ENCODE results near the gene PSTPIP2. TPM values are rescaled to one million over a fixed set of nuclear protein-coding genes. Genes with fewer than 3 reads are reported as not detected.

The PSTPIP2 gene
- total and polyA plus RNA-seq, 9 of the 15 experiments (the other 6 are each of a cell fraction or from before 2014, with no cell fraction given): 14.0 to 45.7 (median 27.1) TPM

DNA sequence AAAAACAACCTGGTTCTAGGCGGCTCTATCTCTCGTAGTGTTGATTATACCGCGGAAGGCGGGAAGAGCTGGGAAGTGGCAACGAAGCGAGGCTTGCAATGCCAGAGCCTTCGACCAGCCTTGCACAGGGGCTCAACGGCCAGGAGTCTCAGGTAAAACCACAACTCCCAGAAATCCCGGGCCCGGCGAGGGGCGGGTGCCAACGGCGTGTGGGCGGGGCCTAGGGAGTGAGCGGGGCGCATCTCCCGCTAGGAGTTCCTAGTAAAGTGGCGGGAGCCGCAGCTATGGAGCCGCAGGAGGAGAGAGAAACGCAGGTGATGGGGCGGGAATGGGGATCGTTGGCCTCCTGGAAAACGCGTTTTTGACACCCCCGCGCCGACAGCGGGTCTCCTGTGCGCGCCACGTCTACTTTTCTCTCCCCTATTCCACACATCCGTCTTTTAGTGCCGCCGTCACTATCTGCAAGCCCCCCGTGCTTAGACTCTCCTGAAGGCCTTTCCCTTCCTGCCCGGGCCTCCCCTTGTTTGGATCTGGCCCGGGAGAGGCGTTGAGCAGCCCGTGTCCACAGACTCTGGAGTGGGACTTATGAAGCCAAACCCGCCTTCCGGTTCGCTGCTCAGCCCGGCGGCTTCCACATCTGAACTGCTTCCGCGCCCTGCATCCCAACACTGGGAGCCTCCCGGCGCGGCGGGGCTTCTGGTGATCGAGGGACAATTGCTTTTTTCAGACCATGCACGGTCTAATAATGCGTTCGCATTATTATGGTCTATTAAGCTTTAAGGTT, 32.3 kb upstream of the PSTPIP2 start, which contains the start of gene HAUS1 (continued):
- no peak for TF ChIP-seq POU5F1 (IDR thresholded peaks at IDR 0.05; ENCODE audit: borderline replicate concordance, low read depth, low read length, partially characterized antibody)
- peak; percentile 79 for TF ChIP-seq L3MBTL2 (IDR thresholded peaks at IDR 0.05)
- peak; percentile 50 for TF ChIP-seq ETS1 (conservative IDR thresholded peaks at IDR 0.05; ENCODE audit: control insufficient read depth, low read depth, low read length)
- 0 out of 2 replicates have a peak, but pooled peaks have one; percentile 29 for TF ChIP-seq GABPB1 (CRISPR knock-in tag; IDR thresholded peaks at IDR 0.05)
- TF ChIP-seq ZNF395 (CRISPR knock-in tag; IDR thresholded peaks at IDR 0.05): no peak
- peak in 1 of 2 experiments; percentile 36; a peak in 1 of 4 replicates for TF ChIP-seq MAZ (CRISPR knock-in tag; conservative IDR thresholded peaks at IDR 0.05 in 1 of 2, IDR thresholded peaks at IDR 0.05 in 1 of 2)
- peak; percentile 33 for TF ChIP-seq SAP30 (IDR thresholded peaks at IDR 0.05; ENCODE audit: borderline replicate concordance, insufficient read depth, low read depth, low read length, poor library complexity, severe bottlenecking)
- TF ChIP-seq GTF2F1 (IDR thresholded peaks at IDR 0.05; ENCODE audit: low read depth, low read length): 0 out of 2 replicates have a peak, but pooled peaks have one; percentile 15
- peak; percentile 78 to 87 for TF ChIP-seq E2F6 (IDR thresholded peaks at IDR 0.05; ENCODE audit: borderline replicate concordance in 1 of 2, extremely low read depth in 1 of 2, insufficient read depth in 1 of 2, insufficient read length in 1 of 2, low read depth in 1 of 2, low read length in 1 of 2, poor library complexity in 1 of 2, severe bottlenecking in 1 of 2)
- TF ChIP-seq POLR2H (tag; IDR thresholded peaks at IDR 0.05; ENCODE audit: low read depth): peak; percentile 48
- TF ChIP-seq, protein P1, sequence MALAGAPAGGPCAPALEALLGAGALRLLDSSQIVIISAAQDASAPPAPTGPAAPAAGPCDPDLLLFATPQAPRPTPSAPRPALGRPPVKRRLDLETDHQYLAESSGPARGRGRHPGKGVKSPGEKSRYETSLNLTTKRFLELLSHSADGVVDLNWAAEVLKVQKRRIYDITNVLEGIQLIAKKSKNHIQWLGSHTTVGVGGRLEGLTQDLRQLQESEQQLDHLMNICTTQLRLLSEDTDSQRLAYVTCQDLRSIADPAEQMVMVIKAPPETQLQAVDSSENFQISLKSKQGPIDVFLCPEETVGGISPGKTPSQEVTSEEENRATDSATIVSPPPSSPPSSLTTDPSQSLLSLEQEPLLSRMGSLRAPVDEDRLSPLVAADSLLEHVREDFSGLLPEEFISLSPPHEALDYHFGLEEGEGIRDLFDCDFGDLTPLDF (CRISPR knock-in tag; IDR thresholded peaks at IDR 0.05): peak; percentile 53; the same call in 1 of the 2 replicates
- TF ChIP-seq MXI1 (IDR thresholded peaks at IDR 0.05; ENCODE audit: low read depth, low read length): no peak
- no peak for TF ChIP-seq PHB2 (IDR thresholded peaks at IDR 0.05; ENCODE audit: low read depth)
- no peak for TF ChIP-seq THRB (CRISPR knock-in tag; conservative IDR thresholded peaks at IDR 0.05)
- peak; percentile 48 for TF ChIP-seq TAF9B (IDR thresholded peaks at IDR 0.05; ENCODE audit: partially characterized antibody)
- TF ChIP-seq ILF3 (IDR thresholded peaks at IDR 0.05; ENCODE audit: borderline replicate concordance): no peak
- TF ChIP-seq ZNF175 (CRISPR knock-in tag; IDR thresholded peaks at IDR 0.05; ENCODE audit: low read depth): no peak
- TF ChIP-seq ZFX (CRISPR knock-in tag; IDR thresholded peaks at IDR 0.05): peak; percentile 70
- TF ChIP-seq SNAPC5 (CRISPR knock-in tag; IDR thresholded peaks at IDR 0.05): no peak
